ENCODE results near the gene ARSB. TPM values are rescaled to one million over a fixed set of nuclear protein-coding genes. Genes with fewer than 3 reads are reported as not detected.

Gene ARSB
- total RNA-seq, 1 donor from 2014 or later, result 19.3 TPM

DNA sequence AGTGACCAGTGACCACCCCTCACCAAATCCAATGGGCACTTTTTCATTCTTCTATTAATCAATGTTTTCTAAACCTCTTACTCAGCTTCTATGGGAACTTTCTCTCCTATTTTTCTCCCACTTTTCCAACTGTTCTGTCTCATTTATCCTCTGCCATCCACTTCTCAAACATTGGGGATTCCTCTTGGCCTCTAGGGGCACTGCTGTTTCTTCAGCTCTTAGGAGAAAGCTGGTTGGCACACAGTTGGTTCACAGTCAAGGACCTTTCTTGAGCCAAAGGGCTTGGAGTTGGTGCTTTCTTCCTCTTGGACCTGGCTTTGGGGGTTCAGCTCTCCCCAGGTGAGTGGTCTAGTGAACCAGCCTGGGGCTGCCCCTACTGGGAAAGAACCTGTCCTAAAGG lies 224.3 kb downstream of the ARSB start:
- TF ChIP-seq, protein P1, sequence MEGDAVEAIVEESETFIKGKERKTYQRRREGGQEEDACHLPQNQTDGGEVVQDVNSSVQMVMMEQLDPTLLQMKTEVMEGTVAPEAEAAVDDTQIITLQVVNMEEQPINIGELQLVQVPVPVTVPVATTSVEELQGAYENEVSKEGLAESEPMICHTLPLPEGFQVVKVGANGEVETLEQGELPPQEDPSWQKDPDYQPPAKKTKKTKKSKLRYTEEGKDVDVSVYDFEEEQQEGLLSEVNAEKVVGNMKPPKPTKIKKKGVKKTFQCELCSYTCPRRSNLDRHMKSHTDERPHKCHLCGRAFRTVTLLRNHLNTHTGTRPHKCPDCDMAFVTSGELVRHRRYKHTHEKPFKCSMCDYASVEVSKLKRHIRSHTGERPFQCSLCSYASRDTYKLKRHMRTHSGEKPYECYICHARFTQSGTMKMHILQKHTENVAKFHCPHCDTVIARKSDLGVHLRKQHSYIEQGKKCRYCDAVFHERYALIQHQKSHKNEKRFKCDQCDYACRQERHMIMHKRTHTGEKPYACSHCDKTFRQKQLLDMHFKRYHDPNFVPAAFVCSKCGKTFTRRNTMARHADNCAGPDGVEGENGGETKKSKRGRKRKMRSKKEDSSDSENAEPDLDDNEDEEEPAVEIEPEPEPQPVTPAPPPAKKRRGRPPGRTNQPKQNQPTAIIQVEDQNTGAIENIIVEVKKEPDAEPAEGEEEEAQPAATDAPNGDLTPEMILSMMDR (IDR thresholded peaks at IDR 0.05; ENCODE audit: unreplicated experiment), result no peak
- no peaks in the 10 kb centered on the region for H3K9me3 Mint-ChIP-seq (ENCODE audit: unreplicated experiment)
- H3K36me3 Mint-ChIP-seq (ENCODE audit: low read depth, unreplicated experiment), result peaks cover 4% of the 10 kb centered on the region
- no peak overlapping the region for H3K27ac Mint-ChIP-seq (ENCODE audit: unreplicated experiment)
- peaks cover 4% of the 10 kb centered on the region for H3K27me3 Mint-ChIP-seq (ENCODE audit: unreplicated experiment)
- DNase-seq (ENCODE audit: low spot score), result no peak
- peaks cover 15% of the 10 kb centered on the region for H3K4me1 Mint-ChIP-seq (ENCODE audit: unreplicated experiment)
- H3K4me3 Mint-ChIP-seq (ENCODE audit: unreplicated experiment), result no peak overlapping the region

DNA sequence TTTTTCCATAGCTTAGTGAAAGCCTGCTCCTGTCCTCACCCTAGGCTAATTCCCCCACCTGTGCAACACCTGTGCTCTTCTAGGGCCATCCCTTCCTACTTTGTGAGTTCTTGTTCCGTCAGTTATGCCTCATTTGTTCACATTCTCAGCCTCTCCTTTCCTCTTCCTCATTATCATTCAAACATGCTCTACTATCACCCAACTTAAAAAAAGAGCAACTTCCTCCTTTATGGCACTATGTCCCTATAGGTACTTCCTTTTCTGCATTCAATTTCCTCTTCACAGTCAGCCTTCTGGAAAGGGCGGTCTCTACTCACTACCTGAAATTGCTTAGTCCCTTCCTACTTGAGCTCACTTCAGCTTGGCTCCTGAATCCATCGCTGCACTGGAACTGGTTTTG lies 224.7 kb downstream of the ARSB start:
- H3K9me3 Mint-ChIP-seq (ENCODE audit: unreplicated experiment), result no peaks in the 10 kb centered on the region

DNA sequence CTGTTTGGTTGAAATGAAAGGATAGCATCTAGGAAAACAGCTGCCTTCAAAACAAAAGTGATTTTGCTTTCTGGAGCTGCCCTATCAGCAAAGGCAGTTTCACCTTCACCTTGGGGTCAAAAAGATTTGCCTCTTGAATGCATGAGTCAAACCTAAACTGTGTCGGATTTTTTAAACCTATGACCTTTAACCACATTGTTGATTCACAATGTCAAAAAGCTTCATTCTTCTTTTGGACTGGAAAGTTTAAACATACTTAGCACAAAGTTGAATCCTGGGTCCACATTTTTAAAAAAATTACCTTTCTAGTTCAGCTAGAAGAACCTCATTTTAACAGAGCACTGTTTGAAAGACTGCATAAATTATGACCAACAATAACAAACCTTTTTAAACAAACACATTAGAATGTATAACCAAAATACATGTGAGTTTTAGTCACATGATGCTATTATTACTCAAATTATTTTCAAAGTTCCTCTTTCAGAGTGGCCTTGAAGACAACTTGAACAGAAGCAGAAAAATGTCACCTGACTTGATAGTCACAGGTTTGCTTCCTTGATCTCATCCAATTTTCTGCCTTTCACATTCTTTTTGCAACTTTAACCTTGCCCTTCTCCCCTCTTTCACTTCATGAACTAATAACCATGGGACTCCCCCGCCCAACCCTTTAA lies 226.8 kb downstream of the ARSB start:
- Mint-ChIP-seq H3K4me1 (ENCODE audit: unreplicated experiment) (peaks cover 6% of the 10 kb centered on the region), H3K9me3 (ENCODE audit: unreplicated experiment) (no peaks in the 10 kb centered on the region), H3K27ac (ENCODE audit: unreplicated experiment) (no peak overlapping the region), H3K4me3 (ENCODE audit: unreplicated experiment) (no peak overlapping the region), H3K27me3 (ENCODE audit: unreplicated experiment) (peaks cover 4% of the 10 kb centered on the region), H3K36me3 (ENCODE audit: low read depth, unreplicated experiment) (no peaks in the 10 kb centered on the region)
- TF ChIP-seq, protein P1 (IDR thresholded peaks at IDR 0.05; ENCODE audit: unreplicated experiment), result no peak
- no peak for DNase-seq (ENCODE audit: low spot score)

More for the DNA sequence above, 224.7 kb downstream of the ARSB start:
- Mint-ChIP-seq H3K4me1 (ENCODE audit: unreplicated experiment) (peaks cover 15% of the 10 kb centered on the region), H3K27me3 (ENCODE audit: unreplicated experiment) (peaks cover 4% of the 10 kb centered on the region), H3K36me3 (ENCODE audit: low read depth, unreplicated experiment) (peaks cover 4% of the 10 kb centered on the region), H3K27ac (ENCODE audit: unreplicated experiment) (no peak overlapping the region), H3K4me3 (ENCODE audit: unreplicated experiment) (no peak overlapping the region)
- TF ChIP-seq, protein P1 (IDR thresholded peaks at IDR 0.05; ENCODE audit: unreplicated experiment), result no peak
- DNase-seq (ENCODE audit: low spot score), result no peak

DNA sequence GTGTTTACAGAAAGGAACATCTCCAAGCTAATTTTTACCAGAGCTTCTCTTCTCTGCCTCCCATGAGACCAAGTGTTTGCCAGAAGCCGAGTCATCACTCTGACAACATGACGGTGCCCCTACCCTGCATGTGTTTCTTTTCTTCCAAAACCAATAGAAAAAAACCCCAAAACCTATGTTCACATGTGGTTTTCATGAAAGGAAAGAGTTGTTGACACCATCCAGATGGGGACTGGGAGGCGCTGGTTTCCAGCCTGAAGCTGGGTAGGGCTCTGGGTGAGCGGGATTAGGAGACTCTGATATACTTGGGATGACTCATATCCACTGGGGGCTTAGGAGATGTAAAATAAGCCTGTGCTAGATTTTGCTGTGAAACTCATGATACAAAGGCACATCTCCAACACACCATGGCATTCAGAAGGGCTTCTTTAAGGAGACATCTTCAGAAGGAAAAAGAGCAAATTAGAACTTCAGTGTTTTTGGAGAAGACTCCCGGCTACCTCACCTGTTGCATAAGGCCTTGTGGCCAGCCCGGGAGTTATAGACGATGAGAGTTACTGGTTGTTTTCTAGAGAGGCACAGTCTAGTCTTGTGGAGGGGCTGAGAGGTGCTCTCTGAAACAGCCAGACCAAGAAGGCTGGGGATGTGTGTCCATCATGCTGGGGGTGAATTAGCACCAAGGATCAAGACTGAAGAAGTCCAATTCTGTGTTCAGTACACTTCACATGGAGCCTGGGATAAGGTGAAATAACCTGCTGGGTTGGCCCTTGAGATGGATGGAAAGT lies 227.6 kb downstream of the ARSB start:
- Mint-ChIP-seq H3K27ac (ENCODE audit: unreplicated experiment) (no peak overlapping the region), H3K4me3 (ENCODE audit: unreplicated experiment) (no peak overlapping the region), H3K27me3 (ENCODE audit: unreplicated experiment) (peaks cover 4% of the 10 kb centered on the region), H3K4me1 (ENCODE audit: unreplicated experiment) (peaks cover 6% of the 10 kb centered on the region), H3K36me3 (ENCODE audit: low read depth, unreplicated experiment) (no peaks in the 10 kb centered on the region), H3K9me3 (ENCODE audit: unreplicated experiment) (no peaks in the 10 kb centered on the region)
- no peak for DNase-seq (ENCODE audit: low spot score)
- TF ChIP-seq, protein P1 (IDR thresholded peaks at IDR 0.05; ENCODE audit: unreplicated experiment), result no peak

DNA sequence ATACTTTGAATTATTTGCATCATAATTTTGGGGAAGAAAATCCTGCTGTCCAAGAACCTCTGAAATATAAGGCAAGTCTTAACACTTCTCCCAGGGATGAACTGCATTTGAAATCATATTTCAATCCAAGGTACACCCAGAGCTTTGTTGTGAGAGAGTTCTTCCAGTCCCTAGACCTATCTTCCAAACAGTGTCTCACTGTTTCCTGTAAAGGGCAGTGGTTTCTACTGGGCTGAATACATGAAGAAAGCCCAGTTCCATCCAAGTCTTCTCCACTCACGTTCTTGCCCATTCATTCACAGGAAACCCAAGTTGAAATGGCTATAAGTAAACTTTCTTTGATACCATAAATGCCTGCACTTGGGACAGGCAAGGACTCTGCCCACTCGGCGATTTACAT lies 228.3 kb downstream of the ARSB start:
- H3K27ac Mint-ChIP-seq (ENCODE audit: unreplicated experiment), result no peak overlapping the region
- no peak for DNase-seq (ENCODE audit: low spot score)
- H3K27me3 Mint-ChIP-seq (ENCODE audit: unreplicated experiment), result peaks cover 3% of the 10 kb centered on the region
- no peaks in the 10 kb centered on the region for H3K9me3 Mint-ChIP-seq (ENCODE audit: unreplicated experiment)
- no peaks in the 10 kb centered on the region for H3K36me3 Mint-ChIP-seq (ENCODE audit: low read depth, unreplicated experiment)
- H3K4me1 Mint-ChIP-seq (ENCODE audit: unreplicated experiment), result peaks cover 6% of the 10 kb centered on the region
- no peak overlapping the region for H3K4me3 Mint-ChIP-seq (ENCODE audit: unreplicated experiment)
- TF ChIP-seq, protein P1 (IDR thresholded peaks at IDR 0.05; ENCODE audit: unreplicated experiment), result no peak
